Stimulated activated CD8-positive, alpha-beta memory T cell treated with anti-CD3 and anti-CD28 coated beads, Interleukin-7, amount 100 ng/mL, for 4 hours (primary cell): Measurements from ENCODE around the gene DBNDD2.
A peak's percentile ranks its signal among the peaks of the same experiment; 100 is the strongest.

Experiments used
- DNase-seq, 2 donors: peaks; one replicate each; pipeline ENCODE4 v3.0.0-alpha.2; 2020; ENCODE audit warnings: low read depth in 2 of 2

DBNDD2 gene

DNA sequence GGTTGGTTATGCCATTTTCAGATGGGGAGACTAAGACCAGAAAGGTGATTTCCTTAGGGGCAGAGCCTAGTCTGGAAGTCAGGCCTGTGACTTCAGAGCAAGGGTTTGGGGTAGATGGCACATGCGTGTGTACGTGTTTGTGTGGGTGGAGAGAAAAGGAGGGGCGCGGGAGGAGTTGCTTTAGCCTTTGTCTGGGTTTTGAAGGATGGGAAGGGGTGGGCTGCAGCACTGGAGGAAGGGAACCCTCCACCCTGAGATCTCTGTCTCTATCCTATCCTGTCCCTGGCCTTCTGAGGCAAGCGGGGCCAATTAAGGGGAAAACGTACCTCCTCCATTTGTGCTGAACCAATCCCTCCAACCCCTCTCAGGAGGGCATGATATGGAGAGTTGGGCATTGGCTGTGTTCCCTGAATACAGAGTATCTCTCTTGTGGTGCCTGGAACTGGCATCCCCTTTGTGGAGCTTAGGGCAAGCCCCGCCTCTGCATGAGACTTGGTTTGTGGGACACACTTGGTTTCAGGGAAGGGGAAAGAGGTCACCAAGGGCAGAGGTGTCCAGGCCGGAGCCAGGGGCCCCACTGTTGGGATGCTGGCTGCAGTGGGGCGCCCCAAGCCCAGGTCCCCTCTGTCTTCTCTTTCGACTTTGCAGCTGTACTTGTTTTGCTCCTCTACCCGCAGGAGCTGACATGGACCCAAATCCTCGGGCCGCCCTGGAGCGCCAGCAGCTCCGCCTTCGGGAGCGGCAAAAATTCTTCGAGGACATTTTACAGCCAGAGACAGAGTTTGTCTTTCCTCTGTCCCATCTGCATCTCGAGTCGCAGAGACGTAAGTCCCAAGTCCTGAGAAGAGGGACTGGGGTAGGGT lies at the start of gene DBNDD2:
Gene DBNDD2, plus strand, starts transcription at position 507 of the 863 bp plus-strand sequence. Its CDS starts 179 bp downstream, at position 686.
- peak in 1 of 2 donors; percentile 22 for DNase-seq

DNA sequence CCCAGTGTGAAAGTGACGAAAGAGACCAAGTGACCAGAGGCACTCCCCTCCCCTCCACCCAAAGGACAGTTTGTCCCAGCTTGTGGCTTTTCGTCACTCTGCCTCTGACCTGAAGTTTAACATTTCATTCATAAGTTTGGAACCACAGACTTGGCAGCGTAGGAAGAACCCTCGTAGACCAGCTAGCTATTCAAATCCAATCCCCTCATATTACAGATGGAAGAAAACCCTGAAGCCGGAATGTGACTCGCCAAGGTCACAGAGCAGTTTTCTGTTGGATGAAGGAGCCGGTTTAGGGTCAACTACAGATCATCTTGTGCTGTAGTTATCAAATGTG lies 49.1 kb upstream of the DBNDD2 start:
- DNase-seq = no peak

GRCh38 chr20:45359406-45360148 lies 48.5 kb upstream of the DBNDD2 start:
- DNase-seq = no peak

DNA sequence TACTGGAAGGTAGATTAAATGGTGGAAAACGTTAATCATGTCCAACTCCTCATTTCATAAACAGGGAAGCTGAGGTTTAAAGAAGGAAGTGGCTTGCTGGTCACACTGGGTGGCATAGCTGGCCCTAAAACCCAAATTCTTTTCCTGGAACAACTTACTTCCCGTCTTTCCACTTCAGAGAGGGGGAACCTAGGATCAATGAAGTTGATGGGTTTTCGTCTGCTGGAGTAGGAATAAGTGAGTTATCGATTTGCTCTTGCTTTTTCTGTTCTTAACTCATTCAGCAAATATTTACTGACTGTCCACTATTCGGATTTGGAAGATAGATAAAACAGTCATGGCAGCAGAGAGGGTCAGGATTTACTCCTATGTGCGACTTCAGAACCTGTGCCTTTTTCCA lies 46.3 kb upstream of the DBNDD2 start:
- no peak for DNase-seq

GRCh38 chr20:45362804-45363610 lies 45.1 kb upstream of the DBNDD2 start, which contains the start of gene SYS1:
TSS of gene SYS1 (plus strand) at chr20:45363156. CDS start at chr20:45363532, 376 bp downstream.
- peak; percentile 96 to 98 for DNase-seq

GRCh38 chr20:45363611-45364492 lies 44.2 kb upstream of the DBNDD2 start:
- DNase-seq = no peak

DNA sequence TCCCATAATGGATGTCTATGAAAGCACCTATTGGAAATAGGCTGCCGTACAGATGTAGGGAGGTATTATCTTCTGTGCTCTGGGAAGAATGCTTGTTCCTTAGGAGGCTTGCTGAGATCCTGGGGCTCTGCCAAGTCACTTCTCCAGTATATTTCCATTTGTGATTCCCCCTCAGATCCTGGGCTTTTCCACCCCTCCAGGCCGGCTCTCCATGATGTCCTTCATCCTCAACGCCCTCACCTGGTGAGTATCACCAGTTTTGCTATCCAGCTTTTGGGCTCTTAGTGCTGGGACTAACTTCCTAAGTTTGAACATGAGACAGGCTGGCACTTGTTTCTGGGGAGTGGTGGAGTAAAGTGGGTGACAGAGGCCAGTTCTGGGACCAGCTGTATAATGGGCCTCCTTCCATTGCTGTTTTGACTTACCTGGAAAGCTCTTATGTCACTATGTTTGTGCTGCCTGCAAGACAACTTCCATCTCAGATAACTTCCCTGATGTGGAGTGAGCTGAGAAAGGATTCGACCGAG lies 42.6 kb upstream of the DBNDD2 start:
- no peak for DNase-seq

DNA sequence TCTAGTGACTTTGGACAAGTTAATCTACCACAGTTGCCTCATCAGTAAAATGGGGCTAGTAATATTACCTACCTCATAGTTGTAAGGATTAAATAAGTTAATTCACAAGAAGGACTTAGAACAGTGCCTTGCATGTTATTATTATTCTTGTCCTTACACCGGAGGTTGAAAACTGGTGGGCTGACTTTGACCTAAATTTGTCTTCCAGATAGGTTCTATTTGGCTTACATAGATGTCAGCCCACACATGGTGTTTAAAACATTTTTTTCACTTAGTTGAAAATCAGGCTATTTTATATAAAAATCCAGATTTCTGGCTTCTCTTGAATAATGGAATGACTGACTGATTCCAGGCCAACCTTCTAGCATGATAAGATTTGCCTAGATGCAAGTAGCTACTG lies 41.9 kb upstream of the DBNDD2 start:
- DNase-seq = no peak

DNA sequence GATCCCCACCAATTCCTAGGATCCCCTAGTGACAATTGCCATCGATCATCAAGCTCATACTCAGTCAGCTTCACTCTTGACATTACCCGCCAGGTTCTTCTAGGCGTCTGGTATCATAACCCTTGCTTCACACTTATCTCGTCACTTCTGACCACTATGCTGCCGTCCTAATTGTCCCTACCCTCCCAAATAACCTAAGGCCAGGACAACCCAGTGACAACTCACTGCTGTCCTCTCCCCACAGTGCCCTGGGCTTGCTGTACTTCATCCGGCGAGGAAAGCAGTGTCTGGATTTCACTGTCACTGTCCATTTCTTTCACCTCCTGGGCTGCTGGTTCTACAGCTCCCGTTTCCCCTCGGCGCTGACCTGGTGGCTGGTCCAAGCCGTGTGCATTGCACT lies 41.5 kb upstream of the DBNDD2 start:
- no peak for DNase-seq

- DNase-seq = no peak
Observed at GRCh38 chr20:45367126-45367525, 41.0 kb upstream of the DBNDD2 start.

- DNase-seq = no peak
Observed at GRCh38 chr20:45368221-45368980, 39.7 kb upstream of the DBNDD2 start.

GRCh38 chr20:45370571-45371160 lies 37.4 kb upstream of the DBNDD2 start:
- DNase-seq = no peak

GRCh38 chr20:45372241-45372640 lies 35.8 kb upstream of the DBNDD2 start:
- DNase-seq = no peak

DNA sequence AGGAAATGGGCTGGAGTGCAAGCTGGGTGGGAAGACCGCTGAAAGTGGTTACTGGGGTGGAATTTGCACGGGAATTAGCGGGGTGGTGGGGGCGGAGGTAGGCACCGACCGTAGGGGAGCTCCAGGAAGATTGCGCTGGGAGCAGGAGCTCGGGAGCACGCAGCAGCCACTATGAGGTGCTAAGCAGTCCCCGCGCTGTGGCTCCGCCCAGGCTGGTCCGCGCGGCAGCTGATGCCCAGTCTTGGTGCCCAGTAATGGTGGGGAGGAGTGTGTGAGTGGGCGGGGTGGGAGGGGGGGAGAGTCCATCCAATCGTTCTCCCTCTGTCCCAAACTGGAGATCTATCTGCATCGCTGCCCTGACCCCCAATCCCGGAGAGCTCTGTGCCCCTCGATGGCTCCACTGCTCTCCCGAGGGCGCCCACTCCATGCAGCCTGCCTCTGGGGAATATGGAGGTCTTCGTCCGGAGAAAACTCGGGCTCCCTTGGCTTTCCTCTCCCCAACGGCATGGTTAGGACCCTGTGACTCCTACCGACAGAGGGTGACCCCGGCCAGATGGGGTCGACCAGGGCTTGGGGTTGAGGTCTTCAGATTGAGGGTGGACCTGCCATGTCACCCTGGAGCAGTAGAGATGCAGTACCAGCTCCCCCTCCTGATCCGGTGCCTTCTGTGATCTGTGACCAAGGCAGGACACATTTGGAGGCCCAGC lies 35.3 kb upstream of the DBNDD2 start:
- DNase-seq = no peak

DNA sequence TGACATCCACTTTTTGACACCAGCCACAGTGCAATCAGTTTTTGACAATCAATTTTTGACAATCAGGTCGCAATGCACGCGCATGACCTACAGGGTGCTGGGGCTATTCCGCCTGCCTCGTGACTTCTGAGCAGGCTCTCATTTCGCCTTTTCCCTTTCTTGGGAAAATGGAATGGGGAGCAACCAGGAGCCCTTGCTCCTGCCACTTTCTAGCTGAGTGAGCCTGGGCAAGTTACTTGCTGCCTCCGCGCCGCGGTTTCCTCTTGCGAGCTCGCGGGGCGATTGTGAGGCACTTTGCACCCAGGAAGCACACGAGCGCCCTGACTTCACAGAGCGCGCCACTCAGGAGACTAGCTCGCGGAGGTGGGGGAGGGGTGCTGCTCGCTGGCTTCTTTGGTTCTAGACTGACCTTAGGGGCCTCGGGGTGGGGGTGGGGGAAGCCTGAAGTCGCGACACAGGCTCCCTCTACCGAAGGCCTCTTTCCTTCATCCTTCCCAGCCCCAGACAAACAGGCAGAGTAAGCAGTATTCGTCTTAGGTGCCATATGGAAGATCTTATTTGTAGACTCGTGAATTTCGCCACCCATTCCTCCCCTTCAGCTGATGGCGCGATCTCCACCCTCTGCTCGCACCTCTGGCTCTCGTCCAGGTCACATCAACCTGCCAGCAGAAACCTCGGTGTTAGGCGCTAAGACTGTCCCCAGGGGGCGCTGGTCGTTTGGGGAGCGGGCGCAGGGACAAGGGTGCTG lies 34.6 kb upstream of the DBNDD2 start:
- DNase-seq = peak; percentile 79 to 81

- no peak for DNase-seq
Observed at GRCh38 chr20:45374101-45374467, 34.0 kb upstream of the DBNDD2 start.

DNA sequence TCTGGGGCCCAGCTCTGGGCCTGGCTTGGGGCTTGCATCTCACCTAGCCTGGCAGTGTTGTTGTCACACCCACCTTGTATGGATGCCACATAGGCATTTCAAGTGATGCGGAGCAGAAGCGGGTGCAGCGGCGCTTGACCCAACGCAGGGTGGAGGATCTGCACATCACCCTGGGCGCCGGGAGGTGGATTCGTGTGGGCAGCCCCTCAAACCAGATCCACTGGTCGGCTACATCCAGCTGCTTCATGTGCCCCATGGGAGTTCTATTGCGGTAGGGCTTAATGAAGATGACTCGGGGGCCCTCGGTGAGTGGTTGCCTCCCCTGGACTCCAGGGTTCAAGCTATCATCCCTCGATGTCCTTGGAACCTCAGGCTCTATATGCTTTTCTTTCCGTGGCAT lies 33.1 kb upstream of the DBNDD2 start:
- no peak for DNase-seq

GRCh38 chr20:45377269-45377668 lies 30.8 kb upstream of the DBNDD2 start:
- no peak for DNase-seq
